K562 treated with DMSO at 1 percent for 4 hours (cell line): ENCODE data around the gene DYNLT4. TPM values are rescaled to one million over a fixed set of nuclear protein-coding genes. Genes with fewer than 3 reads are reported as not detected.

Experiments used
- total RNA-seq: library from RNA; unstranded; fragments of 300-600 nt; gene quantifications from 2 replicates; pipeline ENCODE4 v1.2.3, GENCODE V29; 2022; ENCODE audit not compliant: insufficient read depth

Gene DYNLT4
- 1.8 TPM in 1 of 2 replicates, not detected in the other for total RNA-seq

GRCh38 chr1:44806704-44807363 lies at the start of gene DYNLT4:
Gene DYNLT4 (minus strand): TSS chr1:44807351. CDS start chr1:44806668, 683 bp downstream.

GRCh38 chr1:44842862-44843655 lies 35.9 kb upstream of the DYNLT4 start, which contains the start of gene PTCH2:
Gene PTCH2 (minus strand): TSS chr1:44843253. CDS start chr1:44842932, 321 bp downstream.

DNA sequence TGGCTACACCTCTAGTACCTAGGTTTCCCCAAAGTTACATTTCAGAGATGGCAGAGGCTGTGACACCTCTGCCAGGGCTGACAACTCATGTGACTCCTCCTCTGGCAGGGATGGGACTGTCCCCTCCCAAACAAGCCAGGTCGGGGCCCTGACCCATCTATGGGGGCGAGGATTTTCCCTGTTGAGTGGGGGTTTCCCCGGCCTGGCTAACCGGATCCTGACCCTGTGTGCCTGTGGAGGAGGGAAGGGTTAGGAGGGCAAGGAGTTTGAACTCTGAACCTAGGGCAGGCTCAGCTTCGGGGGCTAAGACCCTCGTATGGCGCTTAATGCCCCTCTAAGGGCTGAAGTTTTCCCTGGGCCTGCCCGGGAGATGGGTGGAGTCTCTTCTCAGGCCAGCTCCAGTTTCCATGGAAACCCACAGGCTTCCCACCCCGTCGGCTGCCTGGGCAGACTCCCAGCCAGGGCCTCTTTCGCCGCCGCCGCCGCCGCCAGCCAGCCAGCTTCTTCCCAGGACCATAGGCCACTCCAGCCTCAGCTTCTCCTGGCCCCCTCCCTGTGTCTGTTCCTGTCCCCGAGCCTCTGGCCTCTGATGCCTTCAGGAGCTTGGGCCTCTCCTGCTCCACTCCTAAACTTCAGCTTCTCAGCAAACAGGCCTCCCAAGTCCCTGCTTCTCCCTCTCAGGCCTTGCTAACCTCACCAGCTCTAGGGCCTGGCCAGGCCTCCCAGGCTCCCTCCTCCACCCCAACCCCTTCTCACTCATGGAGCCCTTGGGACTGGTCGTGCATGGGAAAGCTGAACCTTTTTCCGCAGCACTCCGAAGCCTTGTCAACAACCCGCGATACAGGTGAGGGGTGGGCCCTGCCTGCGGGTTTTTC lies 1.1 kb upstream of the DYNLT4 start, which contains the start of gene BTBD19:
Gene BTBD19 (plus strand): TSS at position 461 of the 875 bp plus-strand sequence. CDS start 298 bp downstream, at position 759.

GRCh38 chr1:44799770-44800584 lies 7.2 kb downstream of the DYNLT4 start, which contains the start of gene PLK3:
Gene PLK3 (plus strand): TSS chr1:44800377. CDS start chr1:44800464, 87 bp downstream.

GRCh38 chr1:44788120-44788860 lies 18.9 kb downstream of the DYNLT4 start, which contains the start of gene BEST4:
Gene BEST4 (minus strand): TSS chr1:44788170. CDS start chr1:44787705, 465 bp downstream.

DNA sequence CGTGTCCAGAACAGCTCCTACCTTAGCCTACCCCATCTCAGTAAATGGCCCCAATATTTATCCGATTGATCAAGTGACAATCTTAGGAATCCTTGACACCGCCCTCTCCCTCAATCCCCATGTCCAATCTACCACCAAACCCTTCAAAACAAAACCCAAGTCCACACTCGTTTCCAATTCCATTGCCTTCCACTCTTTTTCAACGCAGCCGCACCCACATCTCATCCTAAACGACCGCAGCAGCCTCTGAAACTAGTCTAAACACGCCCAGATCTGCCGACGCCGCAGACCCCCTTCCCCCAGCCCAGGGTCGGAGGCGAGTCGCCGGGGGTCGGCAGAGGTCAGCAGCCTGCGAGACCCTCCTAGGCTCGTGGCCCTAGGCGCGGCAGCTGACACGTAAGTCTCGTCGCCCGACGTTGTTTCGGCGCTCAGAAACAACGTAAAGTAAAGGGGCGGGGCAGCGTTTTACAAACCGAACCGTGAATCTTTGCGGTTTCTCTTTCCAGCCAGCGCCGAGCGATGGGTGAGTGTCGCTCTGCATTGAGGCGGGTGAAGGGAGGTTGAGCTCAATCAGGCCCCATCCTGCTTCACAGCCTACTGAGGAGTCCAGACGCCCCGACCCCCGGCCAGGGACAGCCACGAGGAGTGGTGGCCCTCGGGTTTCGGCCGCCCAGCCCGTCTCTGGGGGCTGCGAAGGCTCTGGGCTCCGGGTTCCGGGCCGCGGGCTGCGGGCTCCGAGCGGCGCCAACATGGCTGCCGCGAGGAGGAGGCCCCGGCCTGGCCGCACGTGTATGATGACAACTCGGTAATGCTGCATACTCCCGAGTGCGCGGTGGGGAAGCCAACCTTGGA lies 31.8 kb downstream of the DYNLT4 start, which contains the start of gene RPS8:
Gene RPS8 (plus strand): TSS at position 463 of the 852 bp plus-strand sequence. CDS start 57 bp downstream, at position 520.

Other genes with a start within 250 kb of the DYNLT4 start
- gene TMEM53, start 132.9 kb downstream of the DYNLT4 start, total RNA-seq = 5.6 and 8.5 TPM in 2 replicates
- gene ARMH1, start 132.6 kb downstream of the DYNLT4 start, total RNA-seq = not detected in 2 replicates
- not detected in 2 replicates for gene RNU5D-1, start 76.2 kb downstream of the DYNLT4 start, total RNA-seq
- 149 and 154 TPM in 2 replicates for gene KIF2C, start 67.5 kb downstream of the DYNLT4 start, total RNA-seq
- 6,154 and 6,462 TPM in 2 replicates for gene RPS8, start 31.8 kb downstream of the DYNLT4 start, total RNA-seq
- gene BEST4, start 19.2 kb downstream of the DYNLT4 start, total RNA-seq = not detected in 2 replicates
- 7.7 and 11.0 TPM in 2 replicates for gene PLK3, start 7.0 kb downstream of the DYNLT4 start, total RNA-seq
- 2.2 TPM in 1 of 2 replicates, not detected in the other for gene BTBD19, start 1.2 kb upstream of the DYNLT4 start, total RNA-seq
- 0.55 and 1.5 TPM in 2 replicates for gene PTCH2, start 35.9 kb upstream of the DYNLT4 start, total RNA-seq
- 48.2 and 58.2 TPM in 2 replicates for gene EIF2B3, start 179.2 kb upstream of the DYNLT4 start, total RNA-seq
- 44.1 and 48.2 TPM in 2 replicates for gene HECTD3, start 204.0 kb upstream of the DYNLT4 start, total RNA-seq
- gene UROD, start 204.9 kb upstream of the DYNLT4 start, total RNA-seq = 401 and 435 TPM in 2 replicates